Measurements from ENCODE around the gene SNTB2.

SNTB2 gene

GRCh38 chr16:69338557-69339288 is 151.8 kb downstream of the SNTB2 start:
- Histone ChIP-seq H3K4me3 (ENCODE audit: low read length) (peak overlapping the region; percentile 83), H3K27ac (ENCODE audit: low read length) (peak overlapping the region; percentile 89), H3K9ac (ENCODE audit: low read depth, low read length) (peak overlapping the region; percentile 88), H3K4me1 (ENCODE audit: insufficient read depth, low read length) (peaks cover 6% of the 10 kb centered on the region; the same call in 1 of the 2 replicates), H3K36me3 (ENCODE audit: insufficient read depth, low read depth, low read length) (peaks cover 62% of the 10 kb centered on the region), H3K9me3 (ENCODE audit: insufficient read depth, low read depth, low read length) (no peaks in the 10 kb centered on the region), H3K27me3 (ENCODE audit: insufficient read depth, low read length) (no peaks in the 10 kb centered on the region)

- Histone ChIP-seq H3K4me3 (ENCODE audit: low read length) (peak within 1 kb of the TSS; percentile 83), H3K4me1 (ENCODE audit: insufficient read depth, low read length) (peaks cover 6% of the 10 kb centered on the region; the same call in 1 of the 2 replicates), H3K27me3 (ENCODE audit: insufficient read depth, low read length) (no peaks in the 10 kb centered on the region), H3K27ac (ENCODE audit: low read length) (peak within 1 kb of the TSS; percentile 89), H3K9me3 (ENCODE audit: insufficient read depth, low read depth, low read length) (no peaks in the 10 kb centered on the region), H3K36me3 (ENCODE audit: insufficient read depth, low read depth, low read length) (peaks cover 62% of the 10 kb centered on the region), H3K9ac (ENCODE audit: low read depth, low read length) (peak within 1 kb of the TSS; percentile 88)
These were observed 152.5 kb downstream of the SNTB2 start, which contains the start of the genes COG8 and NIP7 for GRCh38 chr16:69339289-69340094. Gene COG8 (minus strand): TSS chr16:69339564. CDS start chr16:69339552, 12 bp downstream. Gene NIP7 (plus strand): TSS chr16:69339772. CDS start chr16:69339830, 58 bp downstream.

- Histone ChIP-seq H3K36me3 (ENCODE audit: insufficient read depth, low read depth, low read length) (peaks cover 55% of the 10 kb centered on the region), H3K4me3 (ENCODE audit: low read length) (peak overlapping the region; percentile 83), H3K27ac (ENCODE audit: low read length) (peak overlapping the region; percentile 43), H3K9me3 (ENCODE audit: insufficient read depth, low read depth, low read length) (no peaks in the 10 kb centered on the region), H3K4me1 (ENCODE audit: insufficient read depth, low read length) (peaks cover 6% of the 10 kb centered on the region; the same call in 1 of the 2 replicates), H3K9ac (ENCODE audit: low read depth, low read length) (peak overlapping the region; percentile 88), H3K27me3 (ENCODE audit: insufficient read depth, low read length) (no peaks in the 10 kb centered on the region)
These were observed 153.2 kb downstream of the SNTB2 start for GRCh38 chr16:69340095-69340644.

- Histone ChIP-seq H3K9ac (ENCODE audit: low read depth, low read length) (no peak overlapping the region), H3K4me3 (ENCODE audit: low read length) (no peak overlapping the region), H3K4me1 (ENCODE audit: insufficient read depth, low read length) (peaks cover 6% of the 10 kb centered on the region; the same call in 1 of the 2 replicates), H3K9me3 (ENCODE audit: insufficient read depth, low read depth, low read length) (no peaks in the 10 kb centered on the region), H3K27ac (ENCODE audit: low read length) (no peak overlapping the region), H3K27me3 (ENCODE audit: insufficient read depth, low read length) (no peaks in the 10 kb centered on the region), H3K36me3 (ENCODE audit: insufficient read depth, low read depth, low read length) (peaks cover 40% of the 10 kb centered on the region)
These were observed 157.2 kb downstream of the SNTB2 start for GRCh38 chr16:69344171-69344570.

GRCh38 chr16:69345923-69346322 is 159.0 kb downstream of the SNTB2 start:
- H3K27ac ChIP-seq (ENCODE audit: low read length), result no peak overlapping the region
- peaks cover 2% of the 10 kb centered on the region; the same call in 1 of the 2 replicates for H3K4me1 ChIP-seq (ENCODE audit: insufficient read depth, low read length)
- no peaks in the 10 kb centered on the region for H3K27me3 ChIP-seq (ENCODE audit: insufficient read depth, low read length)
- no peak overlapping the region for H3K9ac ChIP-seq (ENCODE audit: low read depth, low read length)
- peaks cover 36% of the 10 kb centered on the region for H3K36me3 ChIP-seq (ENCODE audit: insufficient read depth, low read depth, low read length)
- no peak overlapping the region for H3K4me3 ChIP-seq (ENCODE audit: low read length)
- no peaks in the 10 kb centered on the region for H3K9me3 ChIP-seq (ENCODE audit: insufficient read depth, low read depth, low read length)

GRCh38 chr16:69346683-69347082 is 159.7 kb downstream of the SNTB2 start:
- Histone ChIP-seq H3K9ac (ENCODE audit: low read depth, low read length) (no peak overlapping the region), H3K27me3 (ENCODE audit: insufficient read depth, low read length) (no peaks in the 10 kb centered on the region), H3K9me3 (ENCODE audit: insufficient read depth, low read depth, low read length) (no peaks in the 10 kb centered on the region), H3K36me3 (ENCODE audit: insufficient read depth, low read depth, low read length) (peaks cover 28% of the 10 kb centered on the region), H3K4me3 (ENCODE audit: low read length) (no peak overlapping the region), H3K4me1 (ENCODE audit: insufficient read depth, low read length) (no peaks in the 10 kb centered on the region), H3K27ac (ENCODE audit: low read length) (no peak overlapping the region)

- no peak overlapping the region for H3K4me3 ChIP-seq (ENCODE audit: low read length)
- H3K27ac ChIP-seq (ENCODE audit: low read length), result no peak overlapping the region
- no peaks in the 10 kb centered on the region for H3K4me1 ChIP-seq (ENCODE audit: insufficient read depth, low read length)
- H3K9me3 ChIP-seq (ENCODE audit: insufficient read depth, low read depth, low read length), result no peaks in the 10 kb centered on the region
- H3K36me3 ChIP-seq (ENCODE audit: insufficient read depth, low read depth, low read length), result peaks cover 13% of the 10 kb centered on the region
- no peaks in the 10 kb centered on the region for H3K27me3 ChIP-seq (ENCODE audit: insufficient read depth, low read length)
- H3K9ac ChIP-seq (ENCODE audit: low read depth, low read length), result no peak overlapping the region
These were observed 161.3 kb downstream of the SNTB2 start for GRCh38 chr16:69348222-69348621.

- Histone ChIP-seq H3K4me3 (ENCODE audit: low read length) (no peak overlapping the region), H3K36me3 (ENCODE audit: insufficient read depth, low read depth, low read length) (peaks cover under 1% of the 10 kb centered on the region; the same call in 1 of the 2 replicates), H3K9ac (ENCODE audit: low read depth, low read length) (no peak overlapping the region), H3K27ac (ENCODE audit: low read length) (no peak overlapping the region), H3K9me3 (ENCODE audit: insufficient read depth, low read depth, low read length) (no peaks in the 10 kb centered on the region), H3K4me1 (ENCODE audit: insufficient read depth, low read length) (no peaks in the 10 kb centered on the region), H3K27me3 (ENCODE audit: insufficient read depth, low read length) (no peaks in the 10 kb centered on the region)
These were observed 162.6 kb downstream of the SNTB2 start for GRCh38 chr16:69349536-69349935.

- Histone ChIP-seq H3K27me3 (ENCODE audit: insufficient read depth, low read length) (no peaks in the 10 kb centered on the region), H3K36me3 (ENCODE audit: insufficient read depth, low read depth, low read length) (no peaks in the 10 kb centered on the region; the same call in 1 of the 2 replicates), H3K4me1 (ENCODE audit: insufficient read depth, low read length) (no peaks in the 10 kb centered on the region), H3K4me3 (ENCODE audit: low read length) (no peak overlapping the region), H3K9ac (ENCODE audit: low read depth, low read length) (no peak overlapping the region), H3K27ac (ENCODE audit: low read length) (no peak overlapping the region), H3K9me3 (ENCODE audit: insufficient read depth, low read depth, low read length) (no peaks in the 10 kb centered on the region)
These were observed 163.7 kb downstream of the SNTB2 start for GRCh38 chr16:69350536-69351133.

- Histone ChIP-seq H3K9me3 (ENCODE audit: insufficient read depth, low read depth, low read length) (no peaks in the 10 kb centered on the region), H3K27me3 (ENCODE audit: insufficient read depth, low read length) (no peaks in the 10 kb centered on the region), H3K4me1 (ENCODE audit: insufficient read depth, low read length) (no peaks in the 10 kb centered on the region), H3K4me3 (ENCODE audit: low read length) (no peak within 1 kb of the TSS), H3K27ac (ENCODE audit: low read length) (no peak within 1 kb of the TSS), H3K9ac (ENCODE audit: low read depth, low read length) (no peak within 1 kb of the TSS), H3K36me3 (ENCODE audit: insufficient read depth, low read depth, low read length) (no peaks in the 10 kb centered on the region; the same call in 1 of the 2 replicates)
These were observed 164.5 kb downstream of the SNTB2 start, which contains the start of gene TMED6 for GRCh38 chr16:69351309-69352027. Gene TMED6 (minus strand): TSS chr16:69351786. CDS start chr16:69351753, 33 bp downstream.
